ENCODE results near the gene RYR3.

DNA sequence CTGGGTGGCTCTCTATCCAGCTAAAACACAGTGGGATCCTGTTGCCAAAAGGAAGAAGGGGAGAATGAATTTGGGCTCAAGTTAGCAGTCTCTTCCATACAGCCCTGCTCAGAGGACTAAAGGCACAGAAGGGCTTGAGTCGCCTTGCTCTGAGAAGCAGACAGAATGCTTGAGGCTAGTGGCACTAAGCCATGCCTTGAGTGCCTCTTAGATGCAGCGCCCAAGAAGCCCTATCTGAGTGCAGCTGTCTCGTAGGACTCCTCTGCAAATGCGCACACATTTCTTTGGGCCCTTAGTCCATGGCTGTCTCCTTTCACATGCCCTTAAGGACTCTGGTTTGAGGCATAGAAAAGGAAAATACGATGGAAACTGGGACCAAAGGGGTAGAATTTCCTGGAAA, 446.2 kb downstream of the RYR3 start:
- TF ChIP-seq, protein P1, sequence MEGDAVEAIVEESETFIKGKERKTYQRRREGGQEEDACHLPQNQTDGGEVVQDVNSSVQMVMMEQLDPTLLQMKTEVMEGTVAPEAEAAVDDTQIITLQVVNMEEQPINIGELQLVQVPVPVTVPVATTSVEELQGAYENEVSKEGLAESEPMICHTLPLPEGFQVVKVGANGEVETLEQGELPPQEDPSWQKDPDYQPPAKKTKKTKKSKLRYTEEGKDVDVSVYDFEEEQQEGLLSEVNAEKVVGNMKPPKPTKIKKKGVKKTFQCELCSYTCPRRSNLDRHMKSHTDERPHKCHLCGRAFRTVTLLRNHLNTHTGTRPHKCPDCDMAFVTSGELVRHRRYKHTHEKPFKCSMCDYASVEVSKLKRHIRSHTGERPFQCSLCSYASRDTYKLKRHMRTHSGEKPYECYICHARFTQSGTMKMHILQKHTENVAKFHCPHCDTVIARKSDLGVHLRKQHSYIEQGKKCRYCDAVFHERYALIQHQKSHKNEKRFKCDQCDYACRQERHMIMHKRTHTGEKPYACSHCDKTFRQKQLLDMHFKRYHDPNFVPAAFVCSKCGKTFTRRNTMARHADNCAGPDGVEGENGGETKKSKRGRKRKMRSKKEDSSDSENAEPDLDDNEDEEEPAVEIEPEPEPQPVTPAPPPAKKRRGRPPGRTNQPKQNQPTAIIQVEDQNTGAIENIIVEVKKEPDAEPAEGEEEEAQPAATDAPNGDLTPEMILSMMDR (IDR thresholded peaks at IDR 0.05): no peak
- no peak for TF ChIP-seq POLR2A (IDR thresholded peaks at IDR 0.05)
